Activated T-cell treated with anti-CD3 and anti-CD28 coated beads for 4 hours (primary cell): ENCODE results near the gene IFTAP.

Source experiments
- DNase-seq: peaks from one replicate; pipeline ENCODE4 v3.0.0-alpha.2; 2020

Gene IFTAP

DNA sequence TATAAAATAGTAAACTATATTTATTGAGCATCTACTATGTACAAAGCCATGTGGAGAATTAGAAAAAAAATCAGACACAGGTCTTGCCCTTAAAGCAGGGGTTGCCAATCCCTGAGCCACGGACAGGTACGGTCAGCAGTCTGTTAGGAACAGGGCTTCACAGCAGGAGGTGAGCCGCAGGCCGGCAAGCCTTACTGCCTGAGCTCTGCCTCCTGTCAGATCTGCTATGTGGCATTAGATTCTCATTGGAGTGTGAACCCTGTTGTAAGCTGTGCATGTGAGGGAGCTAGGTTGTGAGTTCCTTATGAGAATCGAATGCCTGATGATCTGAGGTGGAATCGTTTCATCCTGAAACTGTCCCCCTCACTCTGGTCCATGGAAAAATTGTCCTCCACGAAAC, 5.9 kb downstream of the IFTAP start:
- no peak for DNase-seq

DNA sequence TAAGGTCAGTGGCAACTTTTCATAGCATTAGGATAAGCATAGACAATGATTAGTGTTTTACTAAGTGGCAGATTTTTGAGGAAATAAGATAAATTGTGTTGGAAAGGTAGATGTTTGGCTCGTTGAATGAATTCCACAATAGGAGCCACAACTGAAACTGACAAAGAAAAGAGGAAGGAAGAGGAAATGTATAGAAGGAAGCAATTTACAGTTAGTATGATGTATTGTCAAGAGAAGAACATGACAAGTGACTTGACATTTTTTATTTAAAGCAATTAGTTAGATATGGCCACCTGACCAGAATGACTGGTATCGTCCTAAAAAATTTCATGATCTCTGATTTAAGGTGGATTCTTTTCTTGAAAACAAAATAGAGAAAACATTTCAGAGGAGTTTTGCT, 6.9 kb downstream of the IFTAP start:
- no peak for DNase-seq

DNA sequence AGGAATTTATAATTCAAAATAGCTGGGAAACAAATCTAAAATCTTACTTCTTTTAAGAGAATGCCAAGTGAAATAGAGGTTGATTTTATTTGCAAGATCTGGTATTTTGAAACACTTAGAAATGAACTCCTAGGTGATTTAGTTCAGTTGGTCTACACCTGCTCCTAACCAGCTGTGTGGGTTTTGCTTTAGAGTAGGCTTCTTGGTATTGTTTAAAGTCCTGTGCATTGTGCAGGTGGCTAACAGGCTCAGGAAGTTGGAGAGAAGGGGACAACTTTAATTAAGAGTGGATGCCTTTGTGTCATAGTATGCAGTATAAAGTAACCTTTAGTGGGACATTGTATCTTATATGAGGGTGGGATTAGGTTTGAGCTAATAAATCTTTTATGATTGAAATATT, 7.8 kb downstream of the IFTAP start:
- no peak for DNase-seq

DNA sequence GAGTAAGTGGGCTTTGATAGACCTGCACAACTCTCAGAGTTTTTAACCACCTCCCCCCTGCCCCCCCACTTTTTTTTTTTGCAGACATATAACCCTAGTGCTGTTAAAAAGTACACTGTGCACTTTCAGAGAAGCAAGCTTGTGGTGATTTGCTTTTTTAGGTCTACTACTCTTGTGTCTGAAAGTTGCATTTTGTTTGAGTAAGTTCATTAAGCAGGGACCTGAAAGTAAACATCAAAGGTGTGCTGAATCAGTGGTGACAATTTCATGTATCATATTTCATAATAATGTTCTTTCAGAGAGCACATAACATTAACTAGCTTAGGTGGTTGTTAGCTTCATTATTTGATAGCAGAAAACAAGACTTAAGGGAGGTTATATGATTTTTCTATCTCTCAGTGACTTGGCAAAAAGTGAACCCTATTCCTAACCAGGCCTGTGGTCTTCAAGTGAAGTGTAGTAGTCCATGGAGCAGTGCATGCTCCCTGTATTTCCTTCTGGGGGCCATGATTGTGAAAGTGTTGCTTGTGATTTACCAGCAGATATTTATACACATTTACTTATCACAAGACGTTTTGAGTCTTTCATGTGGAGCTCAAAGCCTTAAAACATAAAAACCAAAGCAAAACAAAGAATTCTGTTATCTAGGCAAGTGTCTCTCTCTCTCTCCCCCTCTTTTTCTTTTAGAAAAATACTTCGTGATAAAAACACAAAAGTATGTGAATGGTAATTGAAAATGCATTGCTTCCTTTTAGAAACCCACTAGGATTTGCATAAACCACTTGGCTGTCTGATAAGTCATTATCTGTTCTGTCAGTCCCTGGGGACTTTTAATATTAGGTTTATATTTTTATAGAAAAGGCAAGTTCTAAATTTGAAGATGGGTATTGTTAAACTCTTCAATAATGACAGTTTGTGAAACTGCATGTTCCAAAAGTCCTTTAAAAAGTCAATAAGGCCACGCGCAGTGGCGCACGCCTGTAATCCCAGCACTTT, 11.2 kb downstream of the IFTAP start:
- DNase-seq, result no peak

DNA sequence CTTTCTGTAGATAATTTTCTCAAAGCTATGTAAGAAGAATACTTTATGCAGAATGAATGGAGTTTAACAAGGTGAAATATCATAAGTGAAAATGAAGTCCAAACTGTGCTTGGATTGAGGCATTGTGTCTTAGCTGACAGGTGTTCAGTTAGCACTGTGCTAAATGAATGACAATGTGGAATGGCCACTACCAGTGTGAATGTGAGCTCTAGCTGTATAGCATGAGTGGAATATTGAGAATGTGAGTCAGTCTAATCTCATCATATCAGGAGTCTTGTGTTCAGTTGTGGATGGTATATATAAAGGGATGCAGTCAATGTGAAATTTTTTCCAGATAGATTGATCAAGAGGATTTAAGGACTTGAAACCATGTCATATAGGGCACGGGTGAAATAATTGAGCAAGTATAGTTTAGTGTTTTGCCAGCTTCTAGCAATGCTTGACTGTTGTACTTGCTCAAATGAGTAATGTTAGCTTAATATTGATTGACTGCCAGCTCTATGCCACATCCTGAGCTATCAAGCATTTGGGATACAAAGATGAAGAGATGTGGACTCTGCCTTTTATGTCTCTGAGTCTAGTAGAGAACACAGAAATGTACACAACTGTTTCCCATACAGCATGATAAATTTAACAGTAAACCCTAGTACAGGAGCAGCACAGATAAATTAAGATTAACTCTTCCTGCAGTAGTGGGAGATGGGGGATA, 14.3 kb downstream of the IFTAP start:
- DNase-seq, result no peak

DNA sequence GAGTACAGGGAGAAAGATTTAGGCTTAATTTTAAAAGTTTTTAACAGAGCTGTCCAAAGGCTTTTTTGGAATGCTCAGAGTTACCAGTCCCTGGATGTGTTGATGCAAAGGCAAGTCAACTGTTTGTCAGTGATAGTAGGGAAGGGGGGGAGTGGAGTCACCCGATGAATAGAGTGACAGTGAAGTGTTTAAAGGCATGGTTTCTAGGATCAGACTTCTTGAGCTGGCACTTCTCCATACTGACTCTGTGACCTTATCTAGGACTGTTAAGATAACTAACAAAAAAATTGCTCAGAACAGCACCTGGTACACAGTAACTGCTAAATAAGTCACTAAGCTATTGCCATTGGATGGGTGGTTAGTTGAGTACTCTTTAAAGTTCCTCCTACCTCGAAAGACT, 15.1 kb downstream of the IFTAP start:
- DNase-seq, result no peak

DNA sequence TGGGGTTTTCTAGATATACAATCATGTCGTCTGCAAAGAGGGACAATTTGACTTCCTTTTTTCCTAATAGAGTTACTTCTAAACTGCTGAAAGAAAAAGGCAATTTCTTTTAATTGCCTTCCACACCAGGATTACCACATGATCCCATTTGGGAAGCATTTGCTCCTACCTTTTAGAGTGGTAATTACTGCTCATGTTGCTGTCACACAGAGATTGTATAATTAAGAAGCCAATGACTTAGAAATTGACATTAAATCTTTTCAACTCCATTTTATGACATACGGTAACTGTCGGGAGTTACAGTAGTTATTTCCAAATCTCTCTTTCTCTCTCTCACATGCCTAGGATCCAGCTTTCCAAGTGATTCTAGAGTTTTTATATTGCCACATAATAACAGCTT, 21.5 kb downstream of the IFTAP start:
- no peak for DNase-seq

DNA sequence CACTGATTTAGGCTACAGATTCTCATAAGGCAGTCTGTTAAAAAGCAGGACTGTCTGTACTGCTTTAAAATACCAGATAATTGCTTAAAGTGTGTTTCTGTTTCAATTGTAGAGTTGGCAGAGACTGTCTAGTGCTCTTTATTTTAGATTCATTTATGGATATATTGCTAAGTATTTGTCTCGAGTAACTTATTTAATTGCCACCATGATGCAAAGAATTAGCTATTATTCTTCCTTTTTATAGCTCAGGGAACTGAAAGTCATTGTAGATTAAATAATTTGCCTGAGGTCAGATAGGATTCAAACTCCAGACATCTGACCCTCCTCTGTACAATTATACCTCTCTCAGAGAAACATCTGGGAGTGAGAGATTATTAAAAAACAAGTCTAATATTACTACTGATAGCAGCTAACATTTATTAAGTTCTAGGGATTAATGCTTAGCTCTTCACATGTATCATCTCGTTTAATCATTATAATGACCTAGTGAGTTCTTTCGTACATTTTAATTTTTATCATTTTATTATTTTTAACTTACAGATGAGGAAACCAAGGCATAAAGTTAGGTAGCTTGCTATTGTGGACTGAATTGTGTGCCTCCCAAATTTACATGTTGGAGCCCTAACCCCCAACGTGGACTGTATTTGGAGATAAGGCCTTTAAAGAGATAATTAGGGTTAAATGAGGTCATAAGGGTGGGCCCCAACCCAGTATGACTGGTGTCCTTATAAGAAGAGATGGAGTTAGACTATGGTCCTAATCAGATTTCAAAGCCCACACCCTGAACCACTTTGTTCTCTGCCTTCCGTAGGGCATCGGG, 23.5 kb downstream of the IFTAP start:
- DNase-seq, result no peak

DNA sequence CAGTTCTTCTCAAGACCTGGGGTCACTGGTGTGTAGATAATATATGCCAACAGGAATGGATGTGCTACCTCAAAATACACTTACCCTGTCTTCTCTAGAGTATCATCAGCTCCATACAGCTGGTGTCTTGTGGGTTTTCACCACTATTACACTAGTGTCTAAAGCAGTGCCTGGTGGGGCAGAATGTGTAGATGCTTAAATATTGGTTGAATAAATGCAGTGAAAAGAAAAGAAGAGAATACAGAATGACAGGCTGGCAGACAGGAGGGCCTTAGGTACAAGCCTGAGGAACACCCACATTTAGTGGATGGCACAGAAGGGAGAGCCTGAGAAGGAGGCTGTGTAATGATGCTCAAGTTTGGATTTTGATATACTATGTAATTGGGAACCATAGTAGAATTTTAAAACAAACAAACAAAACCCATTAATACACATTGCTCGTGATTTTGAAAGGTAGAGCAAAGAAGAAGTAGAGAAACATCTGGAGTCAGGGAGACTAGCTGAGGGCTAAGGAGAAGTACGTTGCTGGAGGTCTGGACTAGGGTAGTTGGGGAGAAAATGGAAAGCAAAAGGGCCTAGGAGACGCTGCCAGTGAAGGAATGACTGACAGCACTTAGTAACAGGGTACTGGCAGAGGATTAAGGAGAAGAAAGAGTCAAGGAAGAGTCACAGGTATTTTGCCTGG, 24.2 kb downstream of the IFTAP start:
- DNase-seq, result no peak

DNA sequence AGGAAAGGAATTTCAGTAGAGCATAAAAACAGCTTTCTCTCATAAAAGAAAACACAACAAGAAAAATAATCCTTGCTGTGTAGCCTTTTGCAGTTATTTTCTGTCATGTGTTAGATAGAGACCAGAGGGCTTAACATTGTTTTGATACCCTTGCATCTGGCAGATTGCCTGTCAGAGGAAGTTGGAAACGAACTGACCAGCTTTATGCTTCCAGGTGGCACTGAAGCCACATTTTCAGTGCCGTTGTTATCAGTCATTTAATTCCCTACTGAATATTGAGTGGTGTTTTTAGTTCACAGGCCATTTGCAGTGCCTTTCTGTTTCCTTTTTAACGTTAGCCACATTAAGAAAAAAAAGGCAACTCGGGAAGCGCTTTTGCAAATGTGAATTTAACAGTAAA, 25.2 kb downstream of the IFTAP start:
- no peak for DNase-seq

DNA sequence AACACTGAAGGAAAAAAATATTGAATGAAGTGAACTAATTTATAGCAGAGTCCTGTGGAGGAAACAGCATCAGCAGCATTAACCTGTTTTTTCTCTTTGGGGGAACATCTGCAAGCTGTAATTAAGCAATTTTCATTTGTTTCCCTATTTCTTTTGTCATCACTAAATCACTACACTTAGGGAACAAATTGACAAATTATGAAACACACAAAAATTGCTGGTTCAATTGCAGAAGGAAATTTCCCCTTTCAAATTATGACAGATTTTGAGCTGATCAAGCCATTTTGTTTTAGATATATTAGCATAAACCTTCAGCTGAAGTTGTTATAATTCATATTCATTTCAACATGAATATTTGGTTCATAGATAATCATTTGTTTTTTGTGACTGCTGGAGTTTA, 25.9 kb downstream of the IFTAP start:
- no peak for DNase-seq

DNA sequence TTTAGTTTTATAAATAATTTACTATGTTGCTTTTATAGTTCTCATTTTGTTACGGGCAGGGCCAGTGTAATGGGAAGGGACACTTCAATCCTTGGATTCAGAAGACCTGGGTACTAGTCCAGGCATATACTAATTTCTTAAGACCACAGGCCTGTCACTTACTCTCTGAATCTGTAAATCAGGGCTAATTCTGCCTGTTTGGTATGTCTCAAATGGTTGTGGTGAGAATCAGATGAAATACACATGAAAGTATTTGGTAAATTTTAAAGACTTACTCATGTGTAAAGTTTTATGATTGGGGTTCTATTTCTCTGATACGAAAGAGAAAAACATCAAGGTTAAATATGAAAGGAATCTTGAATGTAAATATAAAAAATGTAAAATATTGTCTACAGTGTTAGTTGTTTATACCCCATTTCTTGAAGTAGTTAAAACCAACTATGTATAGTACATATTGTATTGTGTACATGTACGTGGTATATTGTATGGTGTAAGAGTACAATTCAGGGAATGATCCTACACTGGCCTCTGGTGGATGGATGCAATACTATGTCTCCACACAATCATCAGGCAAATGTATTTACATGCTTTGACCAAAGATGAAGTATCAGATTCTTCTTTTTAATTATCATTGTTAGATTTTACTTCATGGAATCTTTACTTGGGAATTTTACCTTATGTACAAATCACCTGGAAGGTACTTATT, 28.3 kb downstream of the IFTAP start:
- no peak for DNase-seq

DNA sequence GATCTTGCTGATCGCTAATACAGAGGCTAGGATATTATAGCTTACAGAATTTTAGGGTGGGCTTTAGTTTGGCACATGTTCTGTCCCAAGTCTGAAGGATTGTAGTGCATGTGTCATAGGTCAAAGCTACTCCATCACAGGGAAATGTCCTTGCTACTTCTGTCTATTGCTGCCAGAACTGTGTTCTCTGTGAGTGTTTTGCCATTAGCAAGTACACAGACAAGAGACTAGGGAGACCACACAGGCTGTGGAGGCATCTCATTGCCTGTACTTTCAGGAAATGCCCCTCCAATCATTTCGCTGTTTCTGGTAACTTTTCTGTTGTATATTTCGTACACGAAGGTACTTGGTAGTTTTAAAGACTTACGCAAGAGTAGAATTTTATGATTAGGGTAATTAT, 29.2 kb downstream of the IFTAP start:
- DNase-seq, result no peak

DNA sequence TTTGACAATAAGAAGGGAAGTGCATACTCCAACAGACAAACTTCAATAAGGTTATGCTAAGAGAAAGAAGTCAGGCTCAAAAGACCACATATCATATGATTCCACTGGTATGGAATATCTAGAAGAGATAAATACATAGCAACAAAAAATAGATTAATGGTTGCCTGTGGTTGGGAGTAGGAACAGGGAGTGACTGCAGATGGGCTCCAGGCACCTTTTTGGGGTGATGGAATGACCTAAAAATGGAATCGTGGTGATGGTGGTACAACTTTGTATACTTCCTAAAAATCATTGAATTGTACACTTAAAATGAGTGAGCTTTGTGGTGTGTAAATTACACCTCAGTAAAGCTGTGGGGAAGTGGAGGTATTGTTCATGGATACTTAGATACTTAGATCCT, 32.7 kb downstream of the IFTAP start:
- no peak for DNase-seq

DNA sequence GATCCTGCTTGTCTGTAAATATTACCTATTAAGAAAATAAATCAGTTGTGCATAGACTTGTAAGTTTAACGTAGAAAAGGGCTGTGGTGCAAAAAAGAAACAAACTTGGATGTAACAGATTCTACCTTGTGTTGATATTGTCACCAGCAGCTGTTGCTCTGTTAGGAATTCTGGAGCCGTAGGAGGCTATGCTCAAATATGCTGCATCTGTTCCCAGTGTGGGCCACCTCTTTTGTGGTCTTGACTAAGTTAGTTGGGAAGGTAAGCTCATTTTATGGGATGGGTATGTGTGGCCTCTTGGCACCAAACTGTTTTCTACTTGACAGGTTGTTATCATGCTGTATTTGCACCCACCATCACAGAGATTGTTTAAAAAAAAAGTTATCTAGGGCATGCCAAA, 33.2 kb downstream of the IFTAP start:
- DNase-seq, result no peak

DNA sequence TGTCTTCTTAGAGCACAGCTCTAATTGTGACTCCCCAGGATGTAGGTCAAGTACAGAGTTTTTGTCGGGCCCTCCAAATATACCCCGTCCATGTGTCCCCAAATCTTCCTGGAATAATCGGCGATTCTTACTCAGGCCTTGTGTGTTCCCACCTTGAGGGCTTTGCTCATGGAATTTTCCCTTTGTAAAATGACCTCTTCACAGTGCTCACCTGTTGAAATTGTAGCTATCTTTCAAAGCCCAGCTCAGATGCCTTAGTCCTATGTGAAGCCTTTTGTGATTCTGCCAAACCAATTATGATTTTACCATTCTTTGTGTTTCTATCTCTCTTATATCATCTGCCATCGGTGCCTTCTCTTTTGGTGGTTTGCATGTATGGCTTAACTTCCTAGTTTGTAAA, 33.8 kb downstream of the IFTAP start:
- DNase-seq, result no peak

DNA sequence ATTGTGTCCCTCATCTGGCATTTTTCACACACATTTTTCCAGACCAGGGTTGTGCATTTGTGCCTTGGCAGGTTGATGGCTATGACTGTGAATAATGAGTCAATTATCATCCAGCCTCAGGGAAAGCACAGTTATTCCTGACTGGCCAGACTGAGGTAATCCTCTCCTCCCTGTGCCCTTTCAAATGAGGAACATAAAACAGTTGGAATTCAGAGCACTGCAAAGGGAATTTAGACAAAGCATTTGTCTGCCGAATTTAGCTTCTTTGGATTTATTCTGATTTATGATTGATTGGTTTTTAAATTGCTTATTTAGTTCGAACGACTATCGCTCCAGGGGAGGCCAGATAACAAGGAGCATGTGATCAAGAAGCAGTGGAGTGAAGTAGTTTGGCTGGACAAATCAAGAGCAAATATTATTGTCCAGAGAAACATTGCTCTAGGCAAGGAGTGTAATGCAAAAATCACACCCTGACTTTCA, 34.5 kb downstream of the IFTAP start:
- DNase-seq, result no peak

DNA sequence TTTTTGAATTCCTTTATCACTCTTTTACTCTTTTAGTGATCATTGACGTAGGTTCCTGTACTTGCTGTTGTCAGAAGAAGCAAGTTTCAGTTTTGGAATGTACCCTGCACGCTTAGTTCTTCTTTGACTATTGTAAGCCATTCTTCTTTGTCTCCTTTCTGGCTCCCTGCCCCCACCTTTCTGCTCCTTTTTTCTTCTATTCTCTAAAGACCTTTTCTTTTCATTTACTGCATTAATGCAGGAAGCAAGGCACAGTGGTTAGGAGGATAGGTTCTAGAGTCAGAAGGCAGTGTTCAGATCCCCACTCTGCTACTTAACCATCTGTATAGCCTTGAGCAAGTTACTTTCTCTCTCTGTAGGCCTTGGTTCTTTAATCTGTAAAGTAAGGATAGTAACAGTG, 37.5 kb downstream of the IFTAP start:
- no peak for DNase-seq

DNA sequence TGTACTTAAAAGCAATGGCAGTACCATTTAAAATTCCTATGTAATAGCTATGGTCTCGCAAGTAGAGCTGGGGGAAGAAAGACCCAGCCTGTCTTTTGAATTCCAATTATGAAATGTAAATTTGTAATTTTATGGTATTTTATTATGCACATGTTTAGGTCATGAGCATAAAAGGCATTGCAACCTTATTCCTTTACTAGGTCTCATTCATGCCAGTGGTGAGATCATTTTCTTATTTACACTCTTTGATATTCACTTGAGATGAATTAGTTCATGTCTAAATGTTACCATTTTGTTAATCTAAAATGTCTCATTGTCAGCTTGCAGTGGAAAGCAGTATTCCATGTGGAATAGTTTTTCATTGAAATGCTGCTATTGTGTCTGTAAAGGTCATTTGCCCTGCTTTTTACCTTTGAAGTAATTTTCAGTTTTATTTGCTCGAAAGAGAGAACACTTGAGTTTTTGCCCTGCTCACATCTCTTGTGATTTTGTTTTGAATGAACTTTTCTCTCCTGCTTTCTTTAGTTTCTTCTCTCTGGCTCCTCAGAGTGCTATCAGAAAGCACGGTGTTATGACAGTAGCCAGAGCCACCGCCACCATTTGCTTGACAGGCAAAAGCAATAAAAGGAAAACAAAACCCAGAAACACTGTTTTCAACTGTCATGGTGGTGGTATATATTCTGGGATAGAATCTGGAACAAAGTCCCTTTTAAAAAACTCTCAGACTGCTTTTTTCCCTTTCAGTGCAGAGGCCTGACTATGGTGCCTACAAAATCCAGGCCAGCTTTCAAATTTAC, 41.0 kb downstream of the IFTAP start:
- no peak for DNase-seq

DNA sequence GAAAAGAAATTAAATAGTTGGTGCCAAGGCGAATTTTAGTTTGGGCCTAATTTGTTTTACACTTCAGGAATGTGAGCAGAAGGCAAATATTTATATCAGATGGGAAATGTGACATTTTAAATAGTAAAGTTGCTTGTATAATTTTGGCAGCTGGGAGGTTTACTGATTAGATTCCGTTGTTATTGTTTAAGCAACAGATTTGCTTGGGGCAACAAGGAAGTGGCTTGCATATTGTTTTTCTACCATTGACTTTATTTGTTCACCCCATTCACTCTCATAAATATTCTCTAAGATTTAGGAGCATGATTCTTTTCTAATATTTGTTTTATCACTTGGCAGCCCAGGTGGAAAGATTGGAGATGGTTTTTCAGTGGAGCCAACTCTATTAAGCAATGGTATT, 44.3 kb downstream of the IFTAP start:
- no peak for DNase-seq

DNA sequence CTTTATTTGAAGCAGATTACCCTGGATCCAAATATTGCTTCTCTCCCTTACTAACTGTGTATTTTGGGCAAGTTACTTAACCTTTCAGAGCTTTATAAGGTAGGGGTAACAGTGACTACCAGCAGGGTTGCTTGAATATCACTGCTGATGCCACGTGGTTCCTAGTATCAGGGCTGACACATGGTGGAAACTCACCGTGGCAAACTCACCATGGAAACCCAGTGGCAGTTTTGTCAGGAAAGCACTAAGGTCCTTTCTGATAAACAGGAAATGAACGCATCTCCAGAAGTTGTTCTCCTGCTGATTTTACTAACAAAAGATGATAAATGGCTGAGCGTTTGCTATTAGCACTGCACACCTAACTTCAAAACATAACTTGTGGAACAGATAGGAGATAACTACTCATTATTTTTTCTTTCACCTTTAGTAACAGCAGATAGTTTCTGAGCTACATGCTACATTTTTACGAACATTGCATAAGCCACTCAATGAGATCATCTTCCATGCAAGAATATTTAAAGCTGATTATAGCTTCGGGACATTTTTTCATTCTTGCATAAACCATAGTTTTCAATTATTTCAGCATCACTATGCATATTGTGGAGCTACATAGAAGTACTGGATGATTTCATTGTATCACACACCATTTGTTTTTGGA, 63.4 kb downstream of the IFTAP start:
- DNase-seq, result no peak
